Neural crest cell (in vitro differentiated cells): Measurements from ENCODE around the gene OR4D10. TPM values are rescaled to one million over a fixed set of nuclear protein-coding genes. Genes with fewer than 3 reads are reported as not detected.
"Not testable (repeated sequence)": the region's sequence is repeated elsewhere in the genome, so short reads cannot be mapped to it uniquely, and the experiment has no call there.

Experiments
- DNase-seq: peaks from one replicate; pipeline ENCODE4 v3.0.0; 2021; ENCODE audit warnings: low read depth, mixed read lengths, low spot score
- H3K27ac Mint-ChIP-seq: one replicate; pipeline ENCODE4 v1.8.0; 2021; ENCODE audit warnings: mild to moderate bottlenecking, mixed read lengths; ENCODE audit not compliant: unreplicated experiment
- H3K27me3 Mint-ChIP-seq: 2 replicates; pipeline ENCODE4 v1.8.0; 2021; ENCODE audit warnings: low read depth, mild to moderate bottlenecking, mixed read lengths
- H3K36me3 Mint-ChIP-seq: 2 replicates; pipeline ENCODE4 v1.8.0; 2021; ENCODE audit warnings: low read depth, mild to moderate bottlenecking, mixed read lengths
- H3K4me1 Mint-ChIP-seq: 2 replicates; pipeline ENCODE4 v1.8.0; 2021; ENCODE audit warnings: mixed read lengths
- H3K4me3 Mint-ChIP-seq: one replicate; pipeline ENCODE4 v1.8.0; 2021; ENCODE audit warnings: mild to moderate bottlenecking, mixed read lengths
- H3K9me3 Mint-ChIP-seq: 2 replicates; pipeline ENCODE4 v1.8.0; 2021; ENCODE audit warnings: mixed read lengths
- total RNA-seq: library from RNA; stranded (reverse); gene quantifications from 2 replicates; pipeline ENCODE4 v1.2.1, GENCODE V29; 2021
- TF ChIP-seq, protein P1 (sequence below): fragments of 200-600 bp; sonication (generic); conservative IDR thresholded peaks from 2 replicates; pipeline ENCODE4 v1.5.0; 2021; ENCODE audit warnings: antibody characterized with exemption, mild to moderate bottlenecking

Gene OR4D10
- total RNA-seq, 1 donor from 2014 or later = not detected

GRCh38 chr11:59429924-59430516 is 43.1 kb upstream of the OR4D10 start:
- DNase-seq = peak; percentile 52
- Mint-ChIP-seq H3K36me3 (no peaks in the 10 kb centered on the region), H3K4me3 (no peak overlapping the region), H3K27ac (no peak overlapping the region), H3K27me3 (peaks cover 9% of the 10 kb centered on the region), H3K9me3 (no peaks in the 10 kb centered on the region), H3K4me1 (peaks cover 18% of the 10 kb centered on the region)
- TF ChIP-seq, protein P1, sequence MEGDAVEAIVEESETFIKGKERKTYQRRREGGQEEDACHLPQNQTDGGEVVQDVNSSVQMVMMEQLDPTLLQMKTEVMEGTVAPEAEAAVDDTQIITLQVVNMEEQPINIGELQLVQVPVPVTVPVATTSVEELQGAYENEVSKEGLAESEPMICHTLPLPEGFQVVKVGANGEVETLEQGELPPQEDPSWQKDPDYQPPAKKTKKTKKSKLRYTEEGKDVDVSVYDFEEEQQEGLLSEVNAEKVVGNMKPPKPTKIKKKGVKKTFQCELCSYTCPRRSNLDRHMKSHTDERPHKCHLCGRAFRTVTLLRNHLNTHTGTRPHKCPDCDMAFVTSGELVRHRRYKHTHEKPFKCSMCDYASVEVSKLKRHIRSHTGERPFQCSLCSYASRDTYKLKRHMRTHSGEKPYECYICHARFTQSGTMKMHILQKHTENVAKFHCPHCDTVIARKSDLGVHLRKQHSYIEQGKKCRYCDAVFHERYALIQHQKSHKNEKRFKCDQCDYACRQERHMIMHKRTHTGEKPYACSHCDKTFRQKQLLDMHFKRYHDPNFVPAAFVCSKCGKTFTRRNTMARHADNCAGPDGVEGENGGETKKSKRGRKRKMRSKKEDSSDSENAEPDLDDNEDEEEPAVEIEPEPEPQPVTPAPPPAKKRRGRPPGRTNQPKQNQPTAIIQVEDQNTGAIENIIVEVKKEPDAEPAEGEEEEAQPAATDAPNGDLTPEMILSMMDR = peak; percentile 84

- H3K9me3 Mint-ChIP-seq = no peaks in the 10 kb centered on the region
Measured at GRCh38 chr11:59436169-59436568, 36.9 kb upstream of the OR4D10 start, which contains the start of gene OR5A1. TSS of gene OR5A1 (plus strand) at chr11:59436469. CDS start at chr11:59443169, 6,700 bp downstream.

GRCh38 chr11:59437770-59438169 is 35.3 kb upstream of the OR4D10 start:
- Mint-ChIP-seq H3K4me1 (no peaks in the 10 kb centered on the region), H3K4me3 (no peak overlapping the region), H3K36me3 (no peaks in the 10 kb centered on the region), H3K27me3 (peaks cover 2% of the 10 kb centered on the region), H3K9me3 (peaks cover 3% of the 10 kb centered on the region), H3K27ac (no peak overlapping the region)
- DNase-seq = no peak
- TF ChIP-seq, protein P1 = no peak

More at GRCh38 chr11:59436169-59436568, 36.9 kb upstream of the OR4D10 start, which contains the start of gene OR5A1:
- no peaks in the 10 kb centered on the region for H3K36me3 Mint-ChIP-seq
- DNase-seq = no peak
- H3K27me3 Mint-ChIP-seq = peaks cover 9% of the 10 kb centered on the region
- H3K4me1 Mint-ChIP-seq = no peaks in the 10 kb centered on the region
- H3K27ac Mint-ChIP-seq = no peak within 1 kb of the TSS
- TF ChIP-seq, protein P1 = no peak
- H3K4me3 Mint-ChIP-seq = no peak within 1 kb of the TSS

DNA sequence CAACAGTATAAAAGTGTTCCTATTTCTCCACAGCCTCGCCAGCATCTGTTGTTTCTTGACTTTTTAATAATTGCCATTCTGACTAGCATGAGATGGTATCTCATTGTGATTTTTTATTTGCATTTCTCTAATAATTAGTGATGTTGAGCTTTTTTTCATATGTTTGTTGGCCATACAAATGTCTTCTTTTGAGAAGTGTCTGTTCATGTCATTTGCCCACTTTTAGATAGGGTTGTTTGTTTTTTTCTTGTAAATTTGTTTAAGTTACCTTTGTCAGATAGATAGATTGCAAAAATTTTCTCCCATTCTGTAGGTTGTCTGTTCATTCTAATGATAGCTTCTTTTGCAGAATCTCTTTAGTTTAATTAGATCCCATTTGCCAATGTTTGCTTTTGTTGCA is 27.5 kb upstream of the OR4D10 start:
- not testable (repeated sequence) for H3K27me3 Mint-ChIP-seq, H3K27ac Mint-ChIP-seq, H3K4me1 Mint-ChIP-seq, H3K4me3 Mint-ChIP-seq, H3K36me3 Mint-ChIP-seq, DNase-seq
- H3K9me3 Mint-ChIP-seq = peaks cover 11% of the 10 kb centered on the region

DNA sequence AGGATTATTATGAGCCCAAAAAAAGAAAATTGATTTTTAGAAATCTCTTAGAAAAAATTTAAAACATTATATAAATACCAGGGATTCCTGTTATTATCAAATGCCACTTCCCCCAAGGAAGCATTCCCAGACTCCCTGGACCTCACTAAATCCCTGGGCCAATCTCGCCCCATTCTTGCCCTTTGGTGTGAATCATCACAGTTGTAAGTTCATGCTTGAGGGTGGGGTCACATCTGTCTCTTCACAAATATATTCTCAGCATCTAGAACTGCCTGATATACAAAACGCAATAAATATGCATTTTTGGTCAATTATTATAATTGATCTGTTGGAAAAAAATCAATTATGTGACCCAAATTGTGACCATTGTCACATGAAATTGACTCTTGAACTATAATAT is 24.6 kb upstream of the OR4D10 start:
- no peak overlapping the region for H3K27ac Mint-ChIP-seq
- peaks cover 2% of the 10 kb centered on the region for H3K36me3 Mint-ChIP-seq
- H3K4me1 Mint-ChIP-seq = no peaks in the 10 kb centered on the region
- H3K27me3 Mint-ChIP-seq = no peaks in the 10 kb centered on the region
- DNase-seq = no peak
- peaks cover 8% of the 10 kb centered on the region for H3K9me3 Mint-ChIP-seq
- TF ChIP-seq, protein P1 = no peak
- no peak overlapping the region for H3K4me3 Mint-ChIP-seq

- DNase-seq = no peak
- TF ChIP-seq, protein P1 = no peak
- H3K27ac Mint-ChIP-seq = no peak within 1 kb of the TSS
- no peaks in the 10 kb centered on the region for H3K4me1 Mint-ChIP-seq
- no peaks in the 10 kb centered on the region for H3K36me3 Mint-ChIP-seq
- no peaks in the 10 kb centered on the region for H3K27me3 Mint-ChIP-seq
- peaks cover 3% of the 10 kb centered on the region for H3K9me3 Mint-ChIP-seq
- H3K4me3 Mint-ChIP-seq = no peak within 1 kb of the TSS
Measured at GRCh38 chr11:59456661-59457060, 16.5 kb upstream of the OR4D10 start, which contains the start of gene OR4D6. TSS of gene OR4D6 (plus strand) at chr11:59456961. CDS start at chr11:59456961, 0 bp downstream.
